GM10266 (cell line): ENCODE measurements around the gene KANSL1.

ENCODE experiments used
- DNase-seq: peaks from one replicate; pipeline ENCODE4 v3.0.0; 2012; ENCODE audit errors: extremely low spot score
- CTCF ChIP-seq: IDR thresholded peaks from 2 replicates; pipeline ENCODE4 v1.5.1; 2012; ENCODE audit warnings: mild to moderate bottlenecking, low read depth; ENCODE audit not compliant: control insufficient read depth, insufficient read depth; ENCODE audit errors: missing control alignments

The KANSL1 gene

GRCh38 chr17:46028981-46029565 is 164.2 kb downstream of the KANSL1 start:
- DNase-seq = no peak
- no peak for TF ChIP-seq CTCF

- TF ChIP-seq CTCF = no peak
- no peak for DNase-seq
These were observed 164.9 kb downstream of the KANSL1 start for GRCh38 chr17:46028374-46028773.

GRCh38 chr17:46027976-46028325 is 165.3 kb downstream of the KANSL1 start:
- no peak for DNase-seq
- TF ChIP-seq CTCF = no peak

- no peak for TF ChIP-seq CTCF
- DNase-seq = no peak
These were observed 165.9 kb downstream of the KANSL1 start for GRCh38 chr17:46027048-46027975.

GRCh38 chr17:46026166-46027047 is 166.8 kb downstream of the KANSL1 start:
- DNase-seq = no peak
- TF ChIP-seq CTCF = no peak

GRCh38 chr17:46025510-46026165 is 167.6 kb downstream of the KANSL1 start:
- TF ChIP-seq CTCF = no peak
- no peak for DNase-seq
